Astrocyte of the spinal cord (primary cell): Measurements from ENCODE around the gene RBMS1.

Experiments used
- DNase-seq: peaks from one replicate; pipeline ENCODE4 v3.0.0; 2011; ENCODE audit warnings: low read depth, low spot score
- H3K4me3 ChIP-seq: 2 replicates; pipeline ENCODE4 v1.5.1; 2011; ENCODE audit warnings: low read depth, mild to moderate bottlenecking, low read length, moderate library complexity
- CTCF ChIP-seq: IDR thresholded peaks from 2 replicates; pipeline ENCODE4 v1.5.1; 2012; ENCODE audit warnings: low read depth, mild to moderate bottlenecking, low read length, inconsistent platforms
- in situ Hi-C: cut with HindIII; loops from 2 replicates; pipeline ENCODE4 v1.10.0; 2017; ENCODE audit warnings: low sequenced_read_pairs

The RBMS1 gene

GRCh38 chr2:160356485-160356884, 137.1 kb downstream of the RBMS1 start:
- DNase-seq = no peak
- in situ Hi-C loops = no loop called here
- TF ChIP-seq CTCF = no peak
- no peak overlapping the region for H3K4me3 ChIP-seq

DNA sequence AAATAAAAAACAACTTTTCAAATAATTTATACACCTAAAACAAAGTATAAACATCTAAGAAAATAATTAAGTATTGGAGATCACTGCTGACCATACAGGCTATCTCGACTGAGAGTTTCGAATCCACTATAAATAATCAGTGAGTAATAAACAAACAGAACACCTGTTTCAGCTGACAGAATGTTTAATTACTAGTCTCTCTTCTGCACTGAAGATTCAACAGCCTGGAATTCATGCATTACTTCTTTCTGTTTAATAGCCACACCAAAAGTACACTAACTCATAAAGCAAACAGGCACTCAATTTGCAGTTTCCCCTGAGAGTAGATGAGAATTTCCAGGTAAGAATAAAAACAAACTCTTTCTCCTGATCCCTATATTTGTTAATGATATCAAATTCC, 138.5 kb downstream of the RBMS1 start:
- no peak for TF ChIP-seq CTCF
- no peak for DNase-seq
- in situ Hi-C loops = no loop called here
- no peak overlapping the region for H3K4me3 ChIP-seq

DNA sequence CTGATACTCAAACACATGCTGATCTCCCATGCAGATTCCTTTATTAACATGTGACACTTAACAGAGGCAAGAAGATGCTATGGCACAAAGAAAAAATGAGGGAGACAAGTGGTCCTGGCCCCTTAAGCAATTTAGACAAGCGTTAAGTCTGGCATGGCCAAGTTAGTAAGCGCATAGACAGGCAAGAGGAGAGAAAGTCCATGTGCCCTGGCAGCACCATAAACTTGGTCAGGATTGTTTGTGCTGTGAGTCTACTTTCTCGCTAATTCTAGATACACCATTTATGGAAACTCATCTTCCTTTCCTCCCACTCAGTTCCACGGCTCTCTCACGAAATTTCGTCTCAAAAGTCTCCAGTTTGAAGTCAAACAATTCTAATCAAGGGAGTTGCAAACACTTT, 138.9 kb downstream of the RBMS1 start:
- no peak for TF ChIP-seq CTCF

DNA sequence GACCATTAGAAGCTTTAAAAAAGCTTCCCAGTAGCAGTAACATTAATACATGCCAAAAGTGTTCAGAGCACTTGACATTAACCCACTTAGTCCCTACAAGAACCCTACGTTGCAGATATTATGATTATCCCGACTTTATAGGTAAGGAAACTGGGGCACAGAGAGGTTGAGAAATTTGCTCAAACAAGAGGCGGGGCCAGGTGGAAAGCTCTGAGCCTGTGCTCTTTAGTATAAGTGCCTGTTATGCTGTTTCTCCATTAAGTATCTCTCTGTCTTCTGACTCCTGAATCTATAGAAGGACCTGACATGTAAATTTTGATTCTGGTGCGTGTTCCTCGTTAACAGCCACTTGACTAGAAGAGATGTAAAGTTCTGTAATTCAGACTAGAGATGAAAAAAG, 139.8 kb downstream of the RBMS1 start:
- TF ChIP-seq CTCF = no peak
- H3K4me3 ChIP-seq = no peak overlapping the region
- in situ Hi-C loops = no loop called here
- DNase-seq = no peak

More for the DNA sequence above, 138.9 kb downstream of the RBMS1 start:
- in situ Hi-C loops = no loop called here
- DNase-seq = no peak
- H3K4me3 ChIP-seq = no peak overlapping the region

DNA sequence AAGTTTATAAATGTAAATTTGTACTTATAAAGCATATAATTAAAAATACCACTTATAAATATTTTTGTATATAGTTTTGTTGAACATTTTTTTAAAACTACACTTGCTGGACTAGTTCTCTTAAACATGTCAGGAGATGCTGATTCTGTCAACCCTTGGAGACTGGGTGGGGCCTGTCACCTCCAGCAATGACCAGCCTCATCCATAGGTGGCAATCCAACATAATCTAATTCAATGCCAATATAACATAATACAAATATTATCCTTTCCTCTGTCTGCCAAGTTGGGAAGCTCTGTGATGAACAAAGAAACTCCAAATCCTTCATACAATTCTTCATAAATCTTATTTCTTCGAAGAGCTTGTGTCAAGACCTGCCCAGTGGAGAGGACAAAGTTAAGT, 140.4 kb downstream of the RBMS1 start:
- DNase-seq = no peak
- H3K4me3 ChIP-seq = no peak overlapping the region
- TF ChIP-seq CTCF = peak; percentile 21
- in situ Hi-C loops = no loop called here

GRCh38 chr2:160352500-160352899, 141.1 kb downstream of the RBMS1 start:
- in situ Hi-C loops = no loop called here
- peak; percentile 45 for DNase-seq
- no peak overlapping the region for H3K4me3 ChIP-seq
- no peak for TF ChIP-seq CTCF

- in situ Hi-C loops = no loop called here
- no peak for TF ChIP-seq CTCF
- no peak overlapping the region for H3K4me3 ChIP-seq
- peak; percentile 67 for DNase-seq
Observed at GRCh38 chr2:160351956-160352355, 141.7 kb downstream of the RBMS1 start.
